Stimulated activated CD4-positive, alpha-beta T cell treated with anti-CD3 and anti-CD28 coated beads, Interleukin-1b, Interleukin-23, amount 100 ng/mL, for 24 hours (primary cell): ENCODE results near the gene GPER1.

Experiments
- DNase-seq, 4 experiments: peaks; one replicate each; pipeline ENCODE4 v3.0.0-alpha.2; 2020; ENCODE audit warnings: low read depth in 4 of 4, low spot score in 1 of 4

Gene GPER1

DNA sequence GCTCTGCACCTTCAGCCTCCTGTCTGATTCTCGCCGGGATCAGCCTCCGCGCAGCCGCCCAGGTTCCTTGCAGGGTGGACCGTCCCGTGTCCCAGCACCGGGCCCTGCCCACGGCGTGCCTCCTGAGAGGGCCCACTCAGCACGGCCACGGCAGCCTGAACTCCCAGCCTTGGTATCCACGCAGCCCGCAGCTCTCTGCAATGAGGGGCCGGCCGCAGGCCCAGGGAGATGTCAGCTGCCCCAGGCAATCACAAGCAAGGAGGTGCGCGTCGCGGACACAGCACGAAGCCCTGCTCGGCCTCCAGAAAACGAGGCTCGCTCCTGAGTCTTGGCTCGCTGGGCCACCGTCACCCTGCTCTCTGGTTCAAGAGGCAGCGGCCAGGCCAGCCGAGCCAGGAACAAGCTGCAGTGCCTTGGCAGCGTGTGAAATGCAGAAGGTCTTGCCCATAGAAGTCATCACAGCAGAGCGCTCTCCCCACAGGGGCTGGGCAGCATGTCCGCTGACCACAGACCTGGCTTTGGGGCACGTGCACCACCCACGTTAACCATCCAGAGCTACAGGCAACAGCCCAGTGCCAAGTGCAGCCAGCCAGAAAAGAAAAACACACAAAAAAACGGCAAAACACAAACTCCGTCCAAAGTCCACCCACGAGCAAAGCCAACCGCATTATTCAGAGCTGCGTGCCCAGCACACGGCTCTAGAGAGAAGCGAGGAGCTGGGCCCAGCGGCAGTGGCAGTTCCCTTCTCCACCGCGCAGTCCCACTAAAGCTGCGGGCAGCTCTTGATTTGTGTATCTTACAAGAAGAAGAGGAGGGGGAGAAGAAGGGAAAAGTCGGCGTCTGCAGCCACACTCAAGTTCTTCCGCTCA, 13.9 kb downstream of the GPER1 start:
- no peak for DNase-seq

DNA sequence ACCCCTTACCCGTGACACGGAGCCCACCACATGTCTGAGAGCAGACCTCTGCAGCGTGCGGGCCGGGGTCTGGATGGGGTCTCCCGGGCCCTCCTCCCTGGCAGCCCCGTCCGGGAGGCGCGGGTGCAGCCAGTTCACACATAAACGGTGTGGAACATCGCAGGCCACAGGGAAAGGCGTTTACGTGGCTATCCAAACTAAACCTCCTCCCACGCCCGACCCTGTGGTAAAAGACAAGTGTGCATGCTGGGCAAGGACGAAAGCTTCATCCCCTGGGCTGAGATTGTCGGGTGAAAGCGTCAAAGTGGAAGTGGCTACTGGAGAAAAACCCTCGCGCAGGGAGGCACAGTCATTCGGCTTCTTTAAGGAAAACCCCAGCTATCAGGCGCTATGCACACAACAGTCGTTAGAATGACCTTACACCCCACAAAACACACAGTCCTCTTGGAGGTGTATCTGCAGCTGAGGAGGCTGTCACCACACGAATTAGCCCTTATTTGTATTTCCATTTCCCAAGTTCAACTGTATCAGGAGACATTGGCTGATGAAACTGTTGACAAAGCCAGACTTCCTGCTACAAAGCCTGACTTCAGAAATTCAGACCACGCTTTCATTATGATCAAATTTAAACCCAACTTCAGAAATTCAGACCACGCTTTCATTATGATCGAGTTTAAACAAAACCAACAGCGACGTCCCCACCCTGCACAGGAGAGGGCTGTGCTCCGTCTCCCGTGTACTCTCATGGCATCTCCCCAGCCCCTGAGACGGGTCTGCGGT, 15.3 kb downstream of the GPER1 start:
- no peak for DNase-seq

DNA sequence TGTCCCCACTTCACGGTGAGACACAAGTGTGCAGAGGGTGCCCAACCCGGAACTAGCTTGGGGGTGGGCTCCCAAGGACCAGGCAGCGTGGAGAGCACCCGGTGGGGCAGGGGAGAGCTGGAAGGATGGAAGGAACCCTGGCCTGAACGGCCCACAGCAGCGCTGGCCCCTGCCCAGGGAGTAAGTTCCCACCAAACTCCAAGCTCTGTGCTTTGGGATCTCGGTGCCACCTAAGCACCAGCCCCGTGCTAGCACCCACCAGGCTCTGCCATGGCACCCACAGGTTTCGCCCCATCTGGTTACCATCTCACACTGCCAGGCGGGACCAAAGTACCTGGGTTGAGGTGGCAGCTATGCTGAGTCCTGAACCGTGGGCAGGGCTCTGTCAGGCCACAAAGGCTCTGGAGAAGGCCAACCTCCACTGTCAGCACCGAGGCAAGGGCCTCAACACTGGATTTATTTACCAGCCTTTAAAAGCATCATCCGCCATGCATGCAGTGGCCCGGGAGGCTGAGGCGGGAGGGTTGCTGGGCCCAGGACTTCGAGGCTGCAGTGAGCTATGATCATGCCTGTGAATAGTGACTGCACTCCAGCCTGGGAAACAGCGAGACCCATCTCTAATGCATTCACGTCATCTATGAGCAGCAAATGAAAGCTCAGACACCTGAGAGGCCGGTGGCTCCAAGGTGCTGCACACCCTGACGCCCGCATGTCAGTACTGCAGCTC, 16.0 kb downstream of the GPER1 start:
- DNase-seq = no peak

DNA sequence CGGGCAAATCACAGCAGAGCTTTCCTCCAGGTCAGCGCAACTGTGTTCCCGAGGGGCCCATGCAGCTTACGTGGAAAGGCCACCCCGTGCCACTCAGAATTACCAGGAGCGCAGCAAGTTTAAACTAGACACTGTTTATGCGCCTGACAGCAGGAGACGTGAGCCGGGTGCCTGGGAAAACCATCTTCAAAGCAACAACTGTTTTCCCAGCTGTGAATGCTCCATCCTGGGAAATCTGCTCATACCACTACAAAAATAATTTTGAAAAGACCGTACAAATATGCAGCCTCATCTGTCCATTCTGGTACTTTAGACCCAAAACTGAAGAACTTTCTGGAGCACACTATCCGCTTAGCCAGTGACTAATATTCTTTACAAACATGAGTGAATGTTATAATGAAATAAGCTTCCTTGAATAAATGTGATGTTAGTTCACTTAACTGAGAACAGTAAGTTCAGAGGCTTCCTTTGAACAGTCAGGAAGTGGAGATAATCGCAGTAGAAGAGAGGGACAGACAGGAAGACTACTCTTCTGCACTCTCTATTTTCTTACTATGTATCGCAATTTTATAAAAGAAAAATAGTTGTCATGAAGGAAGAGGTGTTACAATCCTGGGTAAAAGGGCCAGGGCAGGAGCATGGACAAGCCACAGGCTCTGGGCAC, 16.7 kb downstream of the GPER1 start:
- DNase-seq = no peak

DNA sequence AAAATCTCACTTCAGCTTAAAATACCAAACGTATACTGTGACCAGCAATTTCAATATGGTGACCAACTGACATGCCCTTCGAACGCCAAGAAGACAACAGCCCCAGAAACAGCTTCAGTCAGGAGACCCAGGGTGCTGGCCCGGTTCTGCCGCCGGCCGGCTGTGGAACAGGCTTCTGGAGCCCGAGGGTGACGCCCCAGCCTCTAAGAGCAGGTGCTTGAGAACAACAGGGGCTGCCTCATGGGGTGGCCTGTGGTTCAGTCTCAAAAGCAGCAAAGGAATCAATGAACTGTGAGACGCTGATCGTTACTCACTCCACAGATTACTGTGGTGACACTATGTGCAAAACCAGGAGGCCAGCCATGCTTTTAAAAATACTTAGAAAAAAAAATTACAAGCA, 17.3 kb downstream of the GPER1 start:
- DNase-seq = no peak

DNA sequence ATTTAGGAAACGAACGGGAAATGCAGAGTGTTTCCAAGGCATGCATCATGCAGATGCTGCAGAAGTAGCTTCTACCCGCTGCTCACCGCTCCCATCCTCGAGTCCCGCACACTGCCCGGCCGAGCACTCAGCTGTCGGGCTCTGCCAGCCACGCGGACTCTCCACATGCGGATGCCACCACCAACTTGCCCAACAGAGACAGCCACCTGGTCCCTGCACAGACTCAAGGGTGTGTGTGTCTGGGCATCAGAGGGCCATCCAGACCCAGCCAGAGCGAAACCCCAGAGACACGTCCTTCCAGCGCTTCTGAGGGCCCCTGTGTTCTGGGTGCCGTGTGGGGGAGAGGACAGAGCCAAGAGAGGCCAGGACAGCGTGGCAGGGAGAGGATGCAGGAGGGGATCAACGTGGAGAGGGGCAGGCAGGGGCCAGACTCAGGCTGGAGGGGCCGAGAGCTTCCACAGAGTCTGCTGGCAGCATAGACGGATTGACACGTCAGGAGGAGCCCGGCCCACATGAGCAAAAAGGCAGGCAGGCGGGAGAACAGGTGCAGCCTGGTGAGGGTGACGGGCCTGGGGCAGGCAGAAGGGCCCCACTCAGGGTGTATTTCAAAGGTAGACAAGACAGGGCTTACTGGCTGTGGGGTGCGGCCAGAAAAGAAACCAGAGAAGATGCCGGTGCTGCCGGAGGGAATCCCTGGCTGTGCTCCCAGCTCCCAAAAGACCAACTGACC, 18.3 kb downstream of the GPER1 start:
- DNase-seq = no peak

DNA sequence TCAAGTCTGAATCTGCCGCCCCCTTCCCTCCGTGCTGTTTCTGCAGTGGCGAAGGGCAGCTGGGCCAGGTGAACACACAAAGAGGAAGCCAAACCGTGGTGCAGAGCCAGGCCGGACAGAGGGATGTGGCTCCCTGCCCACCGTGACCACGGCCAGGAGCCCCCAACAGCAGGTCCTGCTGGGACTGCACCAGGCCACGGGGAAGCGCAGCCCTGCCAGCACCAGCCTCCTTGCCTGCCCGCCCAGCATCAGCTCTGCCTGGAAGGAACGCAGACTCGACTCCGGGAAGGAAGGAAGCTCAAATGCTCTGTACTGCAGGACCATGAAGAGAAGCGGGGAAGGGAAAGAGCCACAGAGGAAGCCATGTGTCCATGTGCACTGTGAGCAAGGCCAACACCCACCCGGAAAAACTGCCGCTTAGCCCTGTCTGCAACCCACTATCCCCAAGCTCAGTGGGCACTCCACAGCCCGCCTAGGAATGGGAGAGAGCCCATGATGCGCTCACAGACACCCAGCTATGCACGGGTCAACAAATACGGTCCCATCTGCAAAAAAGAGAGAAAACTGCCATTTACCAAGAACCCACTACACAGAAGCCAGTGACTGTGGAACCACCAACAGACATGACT, 19.0 kb downstream of the GPER1 start:
- no peak for DNase-seq

DNA sequence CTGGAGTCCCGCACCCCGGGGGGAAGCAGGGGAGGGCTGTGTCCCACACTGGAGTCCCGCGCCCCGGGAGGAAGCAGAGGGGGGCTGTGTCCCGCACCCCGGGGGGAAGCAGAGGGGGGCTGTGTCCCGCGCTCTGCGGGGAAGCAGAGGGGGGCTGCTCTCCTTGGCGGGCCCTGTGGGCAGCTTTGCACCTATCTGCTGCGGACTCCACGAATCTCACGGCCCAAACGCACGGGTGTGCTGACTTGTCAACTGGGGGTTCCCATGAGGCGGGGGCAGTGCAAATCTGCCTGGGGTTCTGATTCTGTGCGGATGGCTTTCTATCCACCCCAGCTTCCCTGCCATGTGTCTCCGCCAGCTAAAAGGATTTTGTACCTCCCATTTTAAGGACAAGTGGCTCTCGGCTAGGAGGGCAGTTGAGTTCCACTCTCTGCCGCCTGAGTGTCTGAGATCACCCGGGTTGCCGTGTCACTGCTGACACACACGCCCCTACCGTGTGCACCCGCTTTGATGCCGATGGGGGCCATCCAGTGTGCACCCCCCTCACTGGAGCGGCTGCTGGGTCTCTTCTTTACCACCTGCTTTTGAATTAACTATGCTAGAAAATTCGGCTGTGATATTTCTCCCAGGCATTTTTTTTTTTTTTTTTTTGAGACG, 20.5 kb downstream of the GPER1 start:
- no peak for DNase-seq

DNA sequence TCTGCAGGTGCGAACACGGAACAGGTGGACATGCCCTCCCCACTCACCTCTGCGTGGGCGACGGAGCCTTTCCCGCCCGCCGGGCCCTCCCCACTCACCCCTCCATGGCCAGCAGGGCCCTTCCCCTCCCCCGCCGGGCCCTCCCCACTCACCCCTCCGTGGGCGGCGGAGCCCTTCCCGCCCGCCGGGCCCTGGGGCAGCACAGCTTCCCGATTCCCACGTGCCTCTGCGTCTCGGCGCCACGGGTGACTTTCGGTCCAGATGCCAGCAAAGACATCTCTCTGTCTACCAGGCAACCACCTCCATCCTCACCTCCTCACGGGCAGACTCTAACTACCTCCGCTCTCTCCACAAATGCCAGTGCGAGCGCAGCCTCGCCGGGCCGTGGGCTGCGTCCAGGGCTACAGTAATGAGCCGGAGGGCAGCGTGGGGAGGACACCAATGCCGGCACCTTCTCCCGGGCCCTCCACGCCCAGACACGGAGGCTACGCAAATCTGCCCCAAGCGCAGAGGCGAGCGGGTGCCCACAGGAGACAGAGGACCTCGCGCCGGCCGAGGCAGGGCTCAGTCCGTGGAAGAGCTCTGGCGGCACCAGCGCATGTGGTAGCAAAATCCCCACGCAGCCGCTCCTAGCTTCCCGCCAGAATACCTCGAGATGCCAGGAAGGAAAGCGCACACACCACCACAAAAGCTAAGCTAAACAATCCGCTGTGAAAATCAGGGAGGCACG, 21.8 kb downstream of the GPER1 start:
- DNase-seq = no peak

DNA sequence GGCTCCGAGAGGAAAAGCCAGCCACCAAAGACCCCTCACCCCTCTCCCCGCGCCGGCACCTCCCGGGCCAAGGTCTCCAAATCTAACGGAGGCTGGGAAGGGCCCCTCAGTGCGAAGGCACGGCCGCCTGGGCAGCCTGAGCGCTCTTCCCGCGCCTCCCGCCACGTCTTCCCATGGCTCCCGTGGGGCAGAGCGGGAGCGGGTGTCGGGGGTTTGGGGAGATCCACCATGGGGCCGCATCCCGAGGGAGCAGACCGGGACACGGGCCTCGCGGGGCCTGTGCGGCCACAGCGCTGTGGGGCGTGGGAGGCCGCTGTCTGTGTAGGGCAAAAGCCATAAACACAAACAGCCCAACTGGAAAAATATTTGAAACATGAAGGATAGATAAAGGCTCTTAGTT, 22.4 kb downstream of the GPER1 start:
- no peak for DNase-seq

DNA sequence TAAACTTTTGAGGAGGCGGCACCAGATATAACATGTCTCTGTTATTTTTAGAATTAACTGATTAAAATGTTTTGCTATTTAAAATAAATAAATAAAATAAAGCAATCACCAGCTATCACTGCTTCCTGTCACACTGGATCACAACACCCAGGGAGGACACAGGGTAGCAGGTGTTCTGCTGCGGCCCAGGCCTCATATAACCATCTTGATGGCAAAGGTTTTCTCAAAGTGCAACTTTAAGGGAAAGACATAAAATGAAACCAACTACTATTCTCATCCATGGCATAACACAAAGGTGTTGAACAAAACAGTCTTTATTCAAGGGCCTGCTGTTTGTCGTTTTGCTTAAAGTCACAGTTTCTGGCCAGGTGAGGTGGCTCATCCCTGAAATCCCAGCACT, 23.2 kb downstream of the GPER1 start:
- DNase-seq = no peak

DNA sequence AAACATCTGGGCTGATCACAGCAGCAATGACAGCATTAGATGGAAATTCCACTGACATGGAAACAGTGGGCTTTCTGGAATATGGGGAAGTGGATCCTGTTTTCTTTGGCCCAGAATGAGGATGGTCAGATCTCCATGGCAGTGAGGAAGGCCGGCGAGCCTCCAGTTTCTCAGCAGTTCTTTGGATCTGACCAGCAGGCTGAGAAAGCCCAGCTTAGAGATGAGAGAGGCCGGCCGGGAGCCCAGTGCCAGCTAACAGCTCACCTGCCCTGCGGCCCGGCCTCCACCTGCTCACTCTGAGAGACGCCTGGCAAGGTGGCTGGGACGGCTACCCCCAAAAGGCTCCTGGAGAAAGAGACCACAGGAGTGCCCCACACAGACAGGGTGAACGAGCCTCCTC, 24.2 kb downstream of the GPER1 start:
- DNase-seq = no peak

DNA sequence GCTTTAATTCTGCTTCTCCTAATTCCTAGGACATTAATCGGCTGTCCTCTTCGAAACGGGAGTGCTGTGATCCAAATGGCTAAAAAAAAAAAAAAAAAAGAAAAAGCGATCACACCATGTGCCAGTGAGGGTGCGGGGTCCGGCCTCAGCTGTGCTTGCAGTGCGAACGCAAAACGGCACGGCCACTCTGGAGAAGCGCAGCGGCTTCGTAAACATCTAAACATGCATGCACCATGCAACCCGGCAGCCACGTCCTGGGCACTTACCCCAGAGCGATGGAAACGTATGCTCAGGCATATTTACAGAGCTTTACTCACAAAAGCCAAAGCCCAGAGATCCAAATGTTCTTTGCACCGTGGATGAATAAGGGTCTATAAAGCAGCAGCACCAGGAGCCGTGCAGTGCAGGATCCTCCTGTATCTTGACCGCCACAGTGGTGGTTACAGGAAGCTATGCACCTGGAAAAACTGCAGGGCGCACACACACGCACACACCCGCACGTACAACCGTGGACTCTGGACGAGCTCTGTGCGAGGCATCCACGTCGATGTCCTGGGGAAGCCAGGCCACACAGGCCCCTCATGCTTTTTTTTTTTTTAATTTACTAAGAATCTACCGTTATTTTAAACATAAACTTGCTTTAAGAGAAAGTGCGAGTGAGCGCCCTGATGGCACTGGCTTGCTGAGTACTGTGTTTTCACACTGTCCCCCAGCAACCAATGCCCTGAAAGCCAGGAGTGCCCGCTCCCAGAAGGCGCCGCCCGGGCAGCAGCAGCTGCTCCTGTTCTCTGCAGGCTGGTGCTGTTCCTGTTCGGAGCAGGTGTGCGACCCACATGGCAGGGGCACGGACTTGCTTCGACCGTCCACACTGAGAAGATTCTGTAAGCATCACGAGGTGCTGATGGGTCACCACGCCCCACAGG, 25.0 kb downstream of the GPER1 start:
- DNase-seq = no peak

DNA sequence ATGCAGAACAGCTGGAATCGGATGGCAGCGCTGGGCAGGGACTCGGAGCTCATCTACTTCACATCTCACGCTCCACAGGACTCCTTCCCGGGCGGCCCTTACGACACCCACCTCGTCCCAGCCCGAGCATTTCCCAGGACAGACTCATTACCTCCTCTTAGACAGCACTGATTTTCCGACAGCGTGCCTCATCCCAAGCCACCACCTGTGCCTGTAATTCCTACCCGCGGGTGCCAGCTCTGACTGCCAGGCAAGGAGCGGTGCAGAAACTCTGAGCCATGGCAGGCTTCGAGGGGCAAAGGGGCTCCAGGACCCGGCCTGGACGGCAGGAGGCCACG, 25.6 kb downstream of the GPER1 start:
- DNase-seq = no peak

DNA sequence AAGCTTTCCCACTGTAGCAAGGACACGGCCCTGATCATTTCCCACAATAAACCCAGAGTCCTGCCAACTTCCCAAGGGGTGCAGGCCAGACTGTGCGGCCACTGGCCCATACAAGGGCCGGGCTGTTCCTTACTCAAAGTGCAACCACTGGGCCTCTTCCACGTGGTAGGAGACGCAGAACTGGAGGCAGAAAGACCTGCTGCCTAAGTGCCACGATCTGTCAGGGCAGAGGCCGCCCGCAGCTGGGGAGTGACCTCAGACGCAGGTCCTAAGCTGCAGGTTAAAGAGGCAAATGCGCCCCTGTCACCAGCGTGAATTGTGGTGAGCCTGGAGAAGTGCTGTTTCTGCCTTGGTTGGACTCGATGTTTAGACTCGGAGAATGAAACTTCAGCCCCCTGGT, 26.2 kb downstream of the GPER1 start:
- DNase-seq = no peak

DNA sequence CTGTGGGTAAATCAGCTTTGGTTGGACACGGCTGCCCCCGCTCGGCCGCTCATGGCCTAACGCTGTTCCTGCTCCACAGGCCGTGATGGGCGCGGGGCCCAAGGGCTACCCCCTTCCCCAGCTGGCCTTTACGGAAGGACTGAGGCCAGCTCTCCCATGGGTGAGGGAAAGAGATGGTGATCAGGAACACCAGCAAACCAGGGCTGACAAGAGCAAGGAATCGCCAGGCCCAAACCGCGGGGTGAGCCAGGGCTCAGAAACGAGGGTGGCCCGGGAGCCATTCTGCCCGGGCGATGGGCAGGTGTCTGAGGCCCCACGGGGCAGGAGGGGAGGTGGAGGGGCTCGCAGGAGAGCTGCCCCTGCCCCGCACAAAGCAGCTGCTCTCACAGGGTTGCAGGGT, 26.6 kb downstream of the GPER1 start:
- DNase-seq = no peak

DNA sequence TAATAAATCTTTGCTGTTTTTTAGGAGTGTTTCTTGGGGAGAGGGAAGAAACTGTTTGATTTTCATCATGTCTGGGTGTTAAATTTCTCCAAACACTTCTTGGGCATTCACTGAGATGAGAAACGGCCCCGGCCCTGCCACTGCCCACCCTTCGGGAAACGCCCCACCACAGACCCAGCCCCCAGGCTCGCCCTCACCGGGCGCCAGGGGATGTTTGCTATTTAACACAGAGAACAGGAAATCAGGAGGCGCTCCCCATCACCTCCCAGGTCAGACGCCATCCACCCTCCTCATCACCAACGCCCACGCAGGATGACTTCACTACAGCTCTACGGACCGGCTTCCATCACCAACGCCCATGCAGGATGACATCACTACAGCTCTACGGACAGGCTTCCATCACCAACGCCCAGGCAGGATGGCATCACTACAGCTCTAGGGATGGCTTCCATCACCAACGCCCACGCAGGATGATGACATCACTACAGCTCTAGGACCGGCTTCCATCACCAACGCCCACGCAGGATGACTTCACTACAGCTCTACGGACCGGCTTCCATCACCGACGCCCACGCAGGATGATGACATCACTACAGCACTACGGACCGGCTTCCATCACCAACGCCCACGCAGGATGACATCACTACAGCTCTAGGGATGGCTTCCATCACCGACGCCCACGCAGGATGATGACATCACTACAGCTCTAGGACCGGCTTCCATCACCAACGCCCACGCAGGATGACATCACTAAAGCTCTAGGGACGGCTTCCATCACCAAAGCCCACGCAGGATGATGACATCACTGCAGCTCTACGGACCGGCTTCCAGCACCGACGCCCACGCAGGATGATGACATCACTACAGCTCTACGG, 27.5 kb downstream of the GPER1 start:
- DNase-seq = peak in 1 of 4 experiments; percentile 29
